Measurements from ENCODE around the gene SLC25A14. TPM values are rescaled to one million over a fixed set of nuclear protein-coding genes. Genes with fewer than 3 reads are reported as not detected.

The SLC25A14 gene
- total RNA-seq, 1 experiment from 2014 or later: 8.3 TPM

DNA sequence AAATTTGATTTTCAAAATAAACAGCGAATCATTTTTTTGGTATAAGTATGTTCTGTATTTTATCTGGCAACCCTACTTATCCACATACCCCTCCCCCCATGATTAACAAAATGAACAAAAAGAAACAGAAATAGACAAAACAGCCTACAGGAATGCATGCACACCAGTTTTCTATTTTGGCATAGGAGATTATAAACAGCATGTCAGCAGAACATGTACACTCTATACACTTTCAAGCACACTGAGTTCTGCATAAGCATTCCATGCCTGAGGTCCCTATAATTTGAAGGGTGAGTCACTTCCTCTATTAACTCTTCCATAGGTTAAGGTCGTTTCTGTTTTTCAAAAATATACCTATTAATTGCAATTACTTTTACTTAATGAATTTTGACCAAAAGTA lies 43.0 kb upstream of the SLC25A14 start:
- Mint-ChIP-seq H3K4me3 (ENCODE audit: unreplicated experiment) (no peak overlapping the region), H3K27me3 (ENCODE audit: insufficient read depth, unreplicated experiment) (no peaks in the 10 kb centered on the region), H3K36me3 (ENCODE audit: insufficient read depth, unreplicated experiment) (no peaks in the 10 kb centered on the region), H3K27ac (ENCODE audit: unreplicated experiment) (no peak overlapping the region), H3K4me1 (ENCODE audit: low read depth, unreplicated experiment) (no peaks in the 10 kb centered on the region), H3K9me3 (ENCODE audit: unreplicated experiment) (no peaks in the 10 kb centered on the region)
- TF ChIP-seq, protein P1, sequence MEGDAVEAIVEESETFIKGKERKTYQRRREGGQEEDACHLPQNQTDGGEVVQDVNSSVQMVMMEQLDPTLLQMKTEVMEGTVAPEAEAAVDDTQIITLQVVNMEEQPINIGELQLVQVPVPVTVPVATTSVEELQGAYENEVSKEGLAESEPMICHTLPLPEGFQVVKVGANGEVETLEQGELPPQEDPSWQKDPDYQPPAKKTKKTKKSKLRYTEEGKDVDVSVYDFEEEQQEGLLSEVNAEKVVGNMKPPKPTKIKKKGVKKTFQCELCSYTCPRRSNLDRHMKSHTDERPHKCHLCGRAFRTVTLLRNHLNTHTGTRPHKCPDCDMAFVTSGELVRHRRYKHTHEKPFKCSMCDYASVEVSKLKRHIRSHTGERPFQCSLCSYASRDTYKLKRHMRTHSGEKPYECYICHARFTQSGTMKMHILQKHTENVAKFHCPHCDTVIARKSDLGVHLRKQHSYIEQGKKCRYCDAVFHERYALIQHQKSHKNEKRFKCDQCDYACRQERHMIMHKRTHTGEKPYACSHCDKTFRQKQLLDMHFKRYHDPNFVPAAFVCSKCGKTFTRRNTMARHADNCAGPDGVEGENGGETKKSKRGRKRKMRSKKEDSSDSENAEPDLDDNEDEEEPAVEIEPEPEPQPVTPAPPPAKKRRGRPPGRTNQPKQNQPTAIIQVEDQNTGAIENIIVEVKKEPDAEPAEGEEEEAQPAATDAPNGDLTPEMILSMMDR (IDR thresholded peaks at IDR 0.05; ENCODE audit: insufficient read depth in 1 of 2, low read depth in 1 of 2, low read length in 1 of 2, severe bottlenecking in 1 of 2, unreplicated experiment in 1 of 2): no peak
- POLR2A ChIA-PET: no interaction called here
- H3K36me3 ChIP-seq (ENCODE audit: control insufficient read depth, insufficient read depth, low read length): no peaks in the 10 kb centered on the region
- H3K4me3 ChIP-seq (ENCODE audit: low read depth, low read length): no peak overlapping the region
- intact Hi-C loops (cut with micrococcal nuclease; ENCODE audit: unreplicated experiment): no loop called here
- no peaks in the 10 kb centered on the region for H3K4me1 ChIP-seq
- H3K27me3 ChIP-seq (replicated peaks; ENCODE audit: control insufficient read depth, insufficient read depth, low read length): no peaks in the 10 kb centered on the region
- BruUV-seq (replicated peaks): no TSS peak
- CTCF ChIA-PET: no interaction called here
- no peaks in the 10 kb centered on the region for H3K9me3 ChIP-seq
- no peak for DNase-seq

DNA sequence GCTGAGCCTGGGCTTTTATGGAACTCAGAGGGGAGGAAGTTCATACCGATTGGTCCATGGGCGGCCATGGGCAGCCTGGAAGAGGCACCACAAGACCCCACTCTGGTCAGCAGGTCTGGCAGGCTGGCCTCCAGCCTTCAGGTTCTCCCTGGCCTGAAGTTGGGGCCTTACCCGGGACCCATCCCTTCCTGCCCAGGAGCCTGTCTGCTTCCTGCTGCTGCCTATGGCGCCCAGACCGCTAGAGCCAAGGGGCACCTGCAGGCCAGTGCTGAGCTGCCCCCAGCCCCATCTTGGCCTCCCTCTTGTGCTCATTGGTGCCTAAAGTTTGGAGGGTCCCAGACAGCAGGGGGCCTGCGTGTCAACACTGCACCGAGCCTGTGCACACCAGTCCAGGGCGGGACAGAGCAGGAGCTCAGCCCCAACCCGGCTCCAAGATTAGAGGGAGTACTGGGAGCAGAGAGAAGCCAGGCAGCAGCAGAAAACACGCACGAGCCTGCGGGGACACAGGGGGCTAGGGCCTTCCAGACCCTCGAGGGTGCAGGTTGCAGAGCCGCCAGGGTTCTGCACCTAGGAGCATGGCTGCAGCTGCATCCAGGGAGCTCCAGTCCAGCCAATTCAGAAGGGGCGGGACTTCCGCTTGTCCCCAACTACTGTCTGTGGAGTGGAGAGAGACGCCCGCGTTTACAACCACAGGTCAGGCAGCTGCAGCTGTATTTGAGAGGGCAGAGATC lies 40.3 kb upstream of the SLC25A14 start:
- POLR2A ChIA-PET: no interaction called here
- Mint-ChIP-seq H3K4me1 (ENCODE audit: low read depth, unreplicated experiment) (no peaks in the 10 kb centered on the region), H3K27ac (ENCODE audit: unreplicated experiment) (no peak overlapping the region), H3K4me3 (ENCODE audit: unreplicated experiment) (no peak overlapping the region), H3K27me3 (ENCODE audit: insufficient read depth, unreplicated experiment) (peaks cover 2% of the 10 kb centered on the region), H3K36me3 (ENCODE audit: insufficient read depth, unreplicated experiment) (no peaks in the 10 kb centered on the region), H3K9me3 (ENCODE audit: unreplicated experiment) (no peaks in the 10 kb centered on the region)
- Histone ChIP-seq H3K4me1 (no peaks in the 10 kb centered on the region), H3K4me3 (ENCODE audit: low read depth, low read length) (no peak overlapping the region), H3K27me3 (replicated peaks; ENCODE audit: control insufficient read depth, insufficient read depth, low read length) (no peaks in the 10 kb centered on the region), H3K9me3 (no peaks in the 10 kb centered on the region), H3K36me3 (ENCODE audit: control insufficient read depth, insufficient read depth, low read length) (no peaks in the 10 kb centered on the region)
- intact Hi-C loops (cut with micrococcal nuclease; ENCODE audit: unreplicated experiment): no loop called here
- no TSS peak for BruUV-seq (replicated peaks)
- CTCF ChIA-PET: no interaction called here
- TF ChIP-seq, protein P1 (IDR thresholded peaks at IDR 0.05; ENCODE audit: insufficient read depth in 1 of 2, low read depth in 1 of 2, low read length in 1 of 2, severe bottlenecking in 1 of 2, unreplicated experiment in 1 of 2): no peak
- DNase-seq: no peak

DNA sequence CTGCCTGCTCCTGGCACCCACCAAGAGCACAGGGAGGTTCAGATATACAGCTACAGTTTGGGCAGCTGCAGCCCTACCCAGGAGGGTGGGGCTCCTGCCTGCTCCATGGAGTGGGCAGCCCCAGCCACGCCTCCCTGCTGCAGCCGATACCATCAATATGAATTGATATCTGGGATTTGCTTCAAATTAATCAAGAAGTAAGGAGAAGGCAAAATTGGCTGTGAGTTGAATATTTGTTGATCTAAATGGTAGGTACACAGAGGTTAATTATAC lies 39.8 kb upstream of the SLC25A14 start:
- no peak overlapping the region for H3K4me3 Mint-ChIP-seq (ENCODE audit: unreplicated experiment)
- no peaks in the 10 kb centered on the region for H3K4me1 Mint-ChIP-seq (ENCODE audit: low read depth, unreplicated experiment)
- Histone ChIP-seq H3K27me3 (replicated peaks; ENCODE audit: control insufficient read depth, insufficient read depth, low read length) (no peaks in the 10 kb centered on the region), H3K4me3 (ENCODE audit: low read depth, low read length) (no peak overlapping the region), H3K4me1 (no peaks in the 10 kb centered on the region), H3K36me3 (ENCODE audit: control insufficient read depth, insufficient read depth, low read length) (no peaks in the 10 kb centered on the region), H3K9me3 (no peaks in the 10 kb centered on the region)
- H3K27me3 Mint-ChIP-seq (ENCODE audit: insufficient read depth, unreplicated experiment): peaks cover 2% of the 10 kb centered on the region
- H3K36me3 Mint-ChIP-seq (ENCODE audit: insufficient read depth, unreplicated experiment): no peaks in the 10 kb centered on the region
- CTCF ChIA-PET: no interaction called here
- H3K9me3 Mint-ChIP-seq (ENCODE audit: unreplicated experiment): no peaks in the 10 kb centered on the region
- intact Hi-C loops (cut with micrococcal nuclease; ENCODE audit: unreplicated experiment): no loop called here
- no peak for DNase-seq
- TF ChIP-seq, protein P1 (IDR thresholded peaks at IDR 0.05; ENCODE audit: insufficient read depth in 1 of 2, low read depth in 1 of 2, low read length in 1 of 2, severe bottlenecking in 1 of 2, unreplicated experiment in 1 of 2): no peak
- no peak overlapping the region for H3K27ac Mint-ChIP-seq (ENCODE audit: unreplicated experiment)
- no TSS peak for BruUV-seq (replicated peaks)
- POLR2A ChIA-PET: no interaction called here
